HG03139 (cell line): ENCODE results near the gene SLC16A5.
"Not testable (repeated sequence)": the region's sequence is repeated elsewhere in the genome, so short reads cannot be mapped to it uniquely, and the experiment has no call there.

Experiments used
- ATAC-seq: cut with Tn5 transposase; IDR thresholded peaks from one replicate; pipeline ENCODE4 v1.9.1; 2021; ENCODE audit not compliant: unreplicated experiment

SLC16A5 gene

DNA sequence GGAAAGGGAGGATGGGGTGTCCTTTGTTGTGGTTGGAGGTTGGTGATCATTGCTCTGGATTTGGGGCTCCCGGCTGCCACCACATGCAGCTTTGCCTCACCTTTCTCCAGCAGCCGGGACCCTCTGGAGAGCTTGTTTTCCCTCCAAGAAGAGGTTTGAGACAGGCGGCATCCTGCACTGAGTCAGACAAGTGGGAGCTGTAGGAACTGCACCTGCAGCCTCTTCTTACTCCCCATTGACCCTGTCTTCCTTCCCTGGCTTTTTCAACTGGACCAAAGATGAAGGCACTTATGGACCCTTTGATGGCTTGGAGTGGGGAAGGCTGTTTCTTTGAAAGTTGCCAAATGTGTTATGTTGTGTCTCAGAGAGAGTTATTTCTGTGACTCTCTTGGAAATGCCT is 24.1 kb upstream of the SLC16A5 start:
- no peak for ATAC-seq

DNA sequence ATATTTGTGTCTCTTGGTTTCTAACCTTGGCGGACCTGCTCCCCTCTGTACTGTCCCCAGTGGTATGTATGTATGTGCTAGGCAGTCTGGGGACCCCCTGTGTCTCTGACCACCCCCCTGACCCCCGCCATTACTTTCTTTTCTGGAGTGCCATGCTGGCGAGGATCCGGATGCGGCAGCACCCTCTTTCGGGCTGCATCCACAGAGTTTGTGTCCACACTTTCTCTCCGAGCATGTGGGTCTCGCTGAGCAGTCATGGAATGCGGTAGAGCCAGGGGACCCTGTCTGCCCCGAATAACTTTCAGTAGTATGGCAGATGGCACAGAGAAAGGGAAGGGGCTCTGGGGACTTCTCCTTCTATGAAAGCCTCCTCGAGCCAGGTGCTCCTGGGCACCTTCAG is 23.7 kb upstream of the SLC16A5 start:
- no peak for ATAC-seq

DNA sequence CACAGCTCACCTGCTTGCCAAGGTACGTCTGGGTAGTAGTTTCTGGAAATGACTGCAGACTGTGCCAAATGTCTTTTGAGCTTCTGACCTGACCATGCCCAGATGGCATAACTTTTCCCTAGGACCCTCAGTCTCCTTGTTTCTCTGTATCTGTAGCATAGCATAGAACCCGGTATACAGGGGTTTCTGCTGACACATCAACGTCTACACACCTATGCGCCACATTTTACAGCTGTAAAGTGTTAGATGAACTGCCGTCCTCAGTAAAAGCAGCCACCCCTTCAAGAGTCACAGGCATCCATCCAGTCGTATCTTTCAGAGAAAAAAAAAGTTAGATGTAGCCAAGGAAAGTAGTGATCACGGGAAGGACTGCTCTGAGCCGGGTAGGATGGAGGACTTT is 23.3 kb upstream of the SLC16A5 start:
- ATAC-seq: no peak

DNA sequence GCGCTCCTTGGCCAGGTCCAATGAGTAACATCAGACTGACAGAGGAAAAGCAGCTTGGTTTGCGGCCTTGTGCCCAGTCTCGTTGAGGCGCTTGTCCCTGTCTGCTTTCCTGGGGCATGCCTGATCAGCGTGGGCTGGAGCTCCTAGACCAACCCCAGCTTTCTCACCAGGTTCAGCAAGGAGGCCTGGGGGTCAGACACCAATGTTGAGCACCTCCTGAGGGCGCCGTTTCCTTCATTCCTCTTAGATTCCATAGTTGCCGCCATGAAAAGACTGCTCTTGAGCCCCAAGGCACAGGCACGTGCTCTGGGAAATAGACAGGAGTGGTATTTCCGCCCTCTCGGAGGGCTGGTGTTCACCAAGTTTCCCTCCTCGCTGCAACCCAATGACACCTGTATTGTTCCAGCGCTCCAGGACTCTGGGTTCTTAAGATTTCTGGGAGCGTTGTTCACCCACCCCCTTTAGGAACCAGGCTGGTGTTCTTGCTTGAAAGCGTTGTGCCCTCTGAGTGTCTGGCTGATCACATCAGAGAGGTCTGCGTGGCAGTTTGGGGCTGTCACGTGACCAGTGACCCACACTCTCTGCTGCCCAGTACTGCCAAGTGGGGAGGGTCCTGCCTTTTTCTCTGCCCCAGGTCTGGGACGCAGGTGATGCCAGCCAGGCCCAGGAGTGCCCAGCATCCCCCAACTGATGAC is 22.7 kb upstream of the SLC16A5 start:
- no peak for ATAC-seq

DNA sequence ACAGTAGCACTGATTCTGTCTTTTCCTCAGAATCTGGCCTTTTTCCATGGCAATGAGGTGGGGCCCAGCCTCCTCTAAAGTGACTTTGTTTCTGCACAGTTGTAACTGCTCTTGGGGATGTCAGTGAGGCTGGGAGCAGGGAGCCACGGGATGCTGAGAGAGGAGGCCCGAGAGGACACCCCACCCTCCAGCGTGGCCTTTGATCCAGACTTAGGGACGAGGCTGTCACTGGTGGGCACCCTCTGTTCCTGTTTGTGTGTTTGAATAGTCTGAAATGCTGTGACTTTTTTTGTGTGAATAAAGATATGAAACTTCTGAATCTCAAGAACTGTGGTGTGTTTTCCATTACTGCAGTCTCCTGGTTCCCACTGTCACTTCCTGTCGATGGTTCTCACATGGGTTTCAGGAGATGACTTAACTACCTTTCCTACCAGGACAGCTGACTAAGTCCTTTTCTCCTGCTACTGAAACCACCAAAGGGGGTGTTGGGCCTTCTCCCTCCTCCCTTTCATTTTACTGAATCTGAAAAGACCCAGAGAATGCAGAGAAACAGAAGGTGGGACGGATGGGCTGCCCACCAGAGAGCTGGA is 22.1 kb upstream of the SLC16A5 start:
- ATAC-seq: no peak

DNA sequence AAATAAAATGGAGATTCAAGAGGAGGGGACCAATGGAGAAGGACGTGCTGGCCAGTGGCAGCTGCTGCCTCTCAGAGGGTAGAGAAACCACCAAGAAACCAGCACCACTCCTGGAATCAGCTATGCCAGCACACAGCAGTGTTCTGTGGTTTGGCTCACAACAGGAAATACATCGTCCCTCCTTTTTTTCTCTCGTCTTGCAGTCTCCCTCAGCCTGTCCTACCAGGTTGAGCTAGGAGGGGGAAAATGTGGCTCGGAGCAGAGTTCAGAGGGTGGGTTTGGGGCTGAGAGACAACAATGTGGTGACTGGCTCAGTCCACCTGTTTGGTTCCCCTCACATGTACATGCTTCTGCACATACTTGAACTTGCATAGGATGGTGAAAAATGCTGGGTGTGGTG is 19.9 kb upstream of the SLC16A5 start:
- ATAC-seq: no peak

DNA sequence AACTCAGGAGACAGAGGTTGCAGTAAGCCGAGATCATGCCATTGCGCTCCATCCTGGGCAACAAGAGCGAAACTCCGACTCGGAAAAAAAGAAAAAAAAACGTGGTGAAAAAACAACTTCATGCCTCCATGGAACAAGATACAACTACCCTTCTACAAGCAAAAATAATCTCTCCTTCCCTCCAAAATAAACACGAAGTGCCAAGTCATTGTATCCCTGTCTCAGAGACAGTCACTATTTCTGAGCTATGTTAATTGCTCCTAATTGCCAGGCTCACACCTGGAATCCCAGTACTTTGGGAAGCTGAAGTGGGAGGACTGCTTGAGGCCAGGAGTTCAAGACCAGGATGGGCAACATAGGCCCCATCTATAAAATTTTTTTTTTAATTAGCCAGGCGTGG is 19.0 kb upstream of the SLC16A5 start:
- no peak for ATAC-seq

DNA sequence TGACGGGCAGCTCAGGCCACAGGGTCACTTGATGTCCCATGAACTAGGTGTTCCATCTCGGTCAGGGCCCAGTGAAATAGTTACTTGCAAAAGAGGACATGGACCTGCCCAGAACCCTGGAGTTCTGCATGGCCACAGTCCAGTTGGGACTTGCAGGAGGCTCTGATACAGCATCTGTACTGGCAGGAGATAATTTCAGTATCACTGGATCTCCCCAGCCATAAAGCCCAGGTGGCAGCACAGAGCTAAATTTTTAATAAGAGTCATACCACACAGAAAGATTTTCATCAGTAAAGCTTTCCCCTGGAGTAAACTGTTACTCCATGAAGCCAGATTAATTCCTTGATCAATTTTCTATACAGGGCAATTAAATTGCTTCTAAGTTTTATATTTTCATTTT is 18.0 kb upstream of the SLC16A5 start:
- no peak for ATAC-seq

DNA sequence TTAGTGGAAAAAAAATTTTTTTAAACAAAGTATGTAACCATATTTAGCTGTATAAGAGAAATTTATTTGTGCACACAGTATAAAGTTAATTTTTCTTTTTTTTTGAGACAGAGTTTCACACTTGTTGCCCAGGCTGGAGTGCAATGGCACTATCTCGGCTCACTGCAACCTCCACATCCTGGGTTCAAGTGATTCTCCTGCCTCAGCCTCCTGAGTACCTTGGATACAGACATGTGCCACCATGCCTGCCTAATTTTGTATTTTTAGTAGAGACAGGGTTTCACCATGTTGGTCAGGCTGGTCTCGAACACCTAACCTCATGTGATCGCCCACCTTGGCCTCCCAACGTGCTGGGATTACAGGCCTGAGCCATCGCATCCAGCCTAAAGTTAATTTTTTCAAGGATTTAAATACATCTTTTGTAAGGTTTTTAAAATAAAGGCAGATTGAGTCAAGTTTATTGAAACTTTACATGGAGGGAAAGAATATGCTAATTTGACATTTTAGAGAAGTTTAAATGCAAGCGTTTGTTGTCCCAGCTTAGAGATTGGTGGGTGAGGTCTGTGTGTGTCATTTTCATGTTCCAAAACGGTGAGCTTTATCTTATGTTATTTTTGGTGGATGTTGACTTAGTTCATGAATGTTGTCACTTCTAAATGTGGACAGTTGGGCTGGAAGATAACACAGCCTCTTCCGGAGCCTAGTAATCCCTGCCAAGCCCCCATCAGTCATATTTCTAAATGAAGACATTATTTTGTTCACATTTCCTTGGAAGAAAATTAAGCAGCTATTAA is 16.1 kb upstream of the SLC16A5 start:
- not testable (repeated sequence) for ATAC-seq

DNA sequence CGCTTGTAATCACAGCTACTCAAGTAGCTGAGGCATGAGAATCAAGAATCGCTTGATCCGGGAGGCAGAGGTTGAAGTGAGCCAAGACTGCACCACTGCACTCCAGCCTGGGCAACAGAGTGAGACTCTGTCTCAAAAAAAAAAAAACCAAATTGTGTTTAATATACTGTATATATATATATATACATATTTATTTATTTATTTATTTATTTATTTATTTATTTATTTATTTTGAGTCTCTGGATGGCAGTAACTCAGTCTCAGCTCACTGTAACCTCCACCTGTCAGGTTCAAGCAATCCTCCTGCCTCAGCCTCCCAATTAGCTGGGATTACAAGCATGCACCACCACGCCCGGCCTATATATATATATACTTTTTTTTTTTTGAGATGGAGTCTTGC is 14.8 kb upstream of the SLC16A5 start:
- ATAC-seq: not testable (repeated sequence)

DNA sequence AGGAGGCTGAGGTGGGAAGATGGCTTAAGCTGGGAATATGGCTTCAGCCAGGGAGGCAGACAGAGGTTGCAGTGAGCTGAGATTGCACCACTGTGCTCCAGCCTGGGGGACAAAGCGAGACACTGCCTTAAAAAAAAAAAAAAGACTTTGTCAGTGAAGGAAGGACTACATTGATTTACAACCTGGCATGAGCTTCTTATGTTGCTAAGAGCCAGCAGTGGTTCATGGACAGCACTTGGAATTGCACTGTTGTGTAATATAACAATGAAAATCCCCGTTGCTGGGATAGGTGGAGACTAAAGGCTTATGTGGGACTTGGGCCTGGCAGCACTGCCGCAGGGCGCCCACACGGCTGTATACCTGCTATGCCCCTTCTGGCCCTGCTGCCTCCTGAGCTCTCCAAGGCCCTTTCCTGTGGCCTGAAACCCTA is 14.1 kb upstream of the SLC16A5 start:
- no peak for ATAC-seq

DNA sequence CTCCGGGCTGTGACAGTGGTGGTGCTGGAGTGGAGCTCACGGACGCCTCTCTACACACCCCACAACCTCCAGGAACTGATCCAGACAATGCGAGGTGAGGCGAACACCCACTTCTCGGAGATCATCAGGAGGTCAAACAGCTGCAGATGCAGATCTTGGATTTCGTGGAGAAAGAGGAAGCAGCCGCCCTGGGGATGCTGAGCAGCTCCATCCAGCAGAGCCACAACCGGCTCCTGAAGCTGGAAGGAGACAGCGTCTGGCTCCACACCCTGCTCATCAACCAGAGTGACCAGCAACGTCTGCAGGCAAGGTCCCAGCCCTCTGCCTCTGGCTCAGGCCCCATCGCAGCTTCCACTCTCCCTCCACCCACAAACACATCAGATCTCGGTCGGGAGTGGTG is 13.2 kb upstream of the SLC16A5 start:
- ATAC-seq: no peak

DNA sequence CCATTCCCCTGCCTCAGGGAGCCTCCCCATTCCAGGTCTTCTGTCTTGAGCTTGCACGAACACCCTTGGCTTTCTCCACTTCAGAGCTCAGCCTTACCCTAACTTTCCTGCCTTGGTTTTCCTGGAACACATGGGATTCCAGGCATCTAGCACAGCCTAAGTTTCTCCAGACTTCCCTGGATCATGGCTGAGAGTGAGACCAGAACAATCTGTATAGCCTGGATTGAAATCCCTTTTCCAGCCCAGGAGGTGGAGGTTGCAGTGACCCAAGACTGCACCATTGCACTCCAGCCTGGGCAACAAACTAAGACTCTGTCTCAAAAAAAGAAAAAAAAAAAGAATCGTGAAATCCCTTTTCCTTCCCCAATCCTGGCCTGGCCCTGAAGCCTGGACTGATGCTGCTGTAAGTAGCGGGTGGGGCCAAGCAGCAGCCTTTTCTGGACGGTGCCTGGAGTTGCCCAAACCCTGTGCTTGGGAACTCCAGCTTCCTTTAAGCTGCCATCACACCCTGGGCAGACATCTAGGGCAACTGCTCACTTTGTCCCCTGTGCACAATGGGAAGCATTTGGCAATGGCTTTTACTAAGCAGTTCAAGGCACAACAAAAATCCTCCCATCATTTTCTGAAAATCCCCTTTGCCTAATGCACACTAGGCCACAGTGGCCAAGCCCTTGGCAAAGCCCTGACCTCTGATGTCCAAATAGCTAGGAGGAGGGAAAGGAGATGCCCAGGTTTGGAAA is 12.0 kb upstream of the SLC16A5 start:
- ATAC-seq: no peak

DNA sequence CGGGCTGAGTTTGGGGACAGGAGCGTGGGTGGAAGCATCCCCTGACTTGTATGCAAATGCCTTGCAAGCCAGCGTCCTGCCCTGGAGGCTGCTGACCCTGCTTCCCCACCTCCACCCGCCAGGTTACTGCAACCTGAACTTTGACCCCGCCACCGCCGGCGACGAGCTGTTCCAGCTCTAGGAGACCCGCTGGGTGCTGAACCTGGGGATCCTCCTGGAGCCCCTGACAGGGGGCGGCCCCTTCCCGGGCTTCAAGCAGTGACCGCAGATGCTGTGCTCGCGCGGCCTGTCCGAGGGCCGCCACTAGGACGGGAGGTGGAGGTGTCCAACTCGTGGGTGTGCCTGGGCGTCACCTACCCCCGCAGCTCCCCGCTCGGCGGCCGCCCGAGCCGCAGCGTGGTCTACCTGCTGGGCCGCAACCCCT is 10.7 kb upstream of the SLC16A5 start:
- ATAC-seq: no peak

DNA sequence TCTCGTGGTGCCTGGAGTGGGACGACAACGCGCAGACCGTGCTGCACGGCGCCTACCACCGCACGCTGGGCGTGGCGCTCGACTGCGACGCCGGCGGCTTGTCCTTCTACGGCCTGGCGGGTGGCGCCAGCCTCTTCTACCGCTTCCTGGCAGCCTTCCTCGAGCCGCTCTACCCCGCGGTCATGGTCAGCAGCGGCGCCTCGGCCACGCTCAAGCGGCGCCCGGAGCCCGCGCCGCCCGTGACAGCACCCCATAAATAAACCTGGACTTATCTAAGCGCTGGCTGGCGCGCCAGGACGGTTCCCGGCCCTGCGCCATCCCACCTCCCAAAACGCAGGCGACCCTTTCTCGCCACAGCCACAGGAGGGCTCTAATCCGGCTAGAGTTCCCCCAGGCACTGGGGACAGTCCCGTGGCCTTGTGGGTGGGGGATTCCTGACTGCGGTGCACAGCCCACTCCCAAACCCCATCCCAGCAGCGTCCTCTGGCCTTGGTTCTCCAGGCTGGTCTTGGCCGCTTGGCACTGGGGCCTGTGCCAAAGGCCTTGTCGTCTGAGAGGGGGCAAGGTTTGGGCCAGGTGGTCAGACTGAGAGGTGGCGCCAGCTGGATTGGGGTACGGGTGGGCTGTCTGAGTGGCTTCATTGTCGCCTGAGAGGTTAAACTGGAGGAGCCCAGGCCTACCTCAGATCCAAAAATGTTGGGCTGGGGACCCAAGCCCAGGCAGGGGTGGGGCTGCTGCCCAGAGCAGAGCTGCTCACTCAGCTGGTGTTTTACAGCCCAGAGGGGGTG is 10.1 kb upstream of the SLC16A5 start:
- no peak for ATAC-seq

DNA sequence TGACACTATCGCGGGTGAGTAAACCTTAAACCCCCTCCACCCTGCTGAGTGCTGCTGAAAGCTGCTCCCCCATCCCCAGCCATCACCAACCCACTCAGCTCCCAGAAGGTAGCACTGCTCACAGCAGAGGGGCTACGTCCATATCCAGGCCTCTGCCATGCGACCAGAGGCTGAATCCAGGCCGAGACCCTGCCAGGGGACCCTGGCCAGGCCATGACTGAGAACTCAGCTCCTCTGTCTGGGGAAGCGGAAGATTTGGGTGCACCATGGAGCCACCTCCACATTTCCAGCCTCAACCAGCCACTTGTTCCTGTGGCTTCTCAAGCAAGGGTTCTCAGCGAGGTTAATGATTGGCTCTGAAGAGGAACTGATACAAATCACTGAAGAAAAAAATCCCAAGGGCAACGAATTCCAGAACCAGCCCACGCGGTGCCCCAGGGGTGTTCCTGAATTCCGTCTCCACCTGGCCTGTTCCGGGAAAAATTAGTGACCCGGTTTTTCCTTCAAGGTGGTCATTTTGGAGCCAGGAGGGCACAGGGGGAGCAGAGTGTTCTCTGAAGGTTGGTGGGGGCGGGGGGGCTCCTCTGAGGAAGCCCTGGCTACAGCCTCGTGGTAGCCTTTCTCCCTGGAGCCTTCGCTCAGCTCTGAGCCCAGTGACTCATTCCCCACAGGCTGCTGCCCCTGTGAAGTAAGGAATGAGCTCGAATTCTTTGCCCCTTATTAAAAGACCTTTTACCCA is 9.3 kb upstream of the SLC16A5 start:
- ATAC-seq: no peak

DNA sequence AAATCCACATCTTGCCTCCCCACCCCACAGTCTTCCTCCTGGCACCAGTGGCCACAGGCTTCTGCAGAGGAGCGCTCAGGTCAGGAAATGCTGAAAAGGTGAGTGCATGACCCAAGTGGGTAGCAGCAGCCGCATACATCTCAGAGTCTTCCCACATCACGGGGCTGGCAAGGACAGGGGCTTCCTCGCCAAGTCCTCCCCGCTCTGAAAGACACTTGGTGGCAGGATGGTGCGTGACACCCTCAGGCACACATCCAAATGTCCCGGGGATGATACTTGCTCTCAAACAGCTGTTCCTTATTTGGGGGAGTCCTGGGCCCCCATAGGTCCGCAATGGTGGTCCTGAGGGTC is 8.8 kb upstream of the SLC16A5 start:
- no peak for ATAC-seq

DNA sequence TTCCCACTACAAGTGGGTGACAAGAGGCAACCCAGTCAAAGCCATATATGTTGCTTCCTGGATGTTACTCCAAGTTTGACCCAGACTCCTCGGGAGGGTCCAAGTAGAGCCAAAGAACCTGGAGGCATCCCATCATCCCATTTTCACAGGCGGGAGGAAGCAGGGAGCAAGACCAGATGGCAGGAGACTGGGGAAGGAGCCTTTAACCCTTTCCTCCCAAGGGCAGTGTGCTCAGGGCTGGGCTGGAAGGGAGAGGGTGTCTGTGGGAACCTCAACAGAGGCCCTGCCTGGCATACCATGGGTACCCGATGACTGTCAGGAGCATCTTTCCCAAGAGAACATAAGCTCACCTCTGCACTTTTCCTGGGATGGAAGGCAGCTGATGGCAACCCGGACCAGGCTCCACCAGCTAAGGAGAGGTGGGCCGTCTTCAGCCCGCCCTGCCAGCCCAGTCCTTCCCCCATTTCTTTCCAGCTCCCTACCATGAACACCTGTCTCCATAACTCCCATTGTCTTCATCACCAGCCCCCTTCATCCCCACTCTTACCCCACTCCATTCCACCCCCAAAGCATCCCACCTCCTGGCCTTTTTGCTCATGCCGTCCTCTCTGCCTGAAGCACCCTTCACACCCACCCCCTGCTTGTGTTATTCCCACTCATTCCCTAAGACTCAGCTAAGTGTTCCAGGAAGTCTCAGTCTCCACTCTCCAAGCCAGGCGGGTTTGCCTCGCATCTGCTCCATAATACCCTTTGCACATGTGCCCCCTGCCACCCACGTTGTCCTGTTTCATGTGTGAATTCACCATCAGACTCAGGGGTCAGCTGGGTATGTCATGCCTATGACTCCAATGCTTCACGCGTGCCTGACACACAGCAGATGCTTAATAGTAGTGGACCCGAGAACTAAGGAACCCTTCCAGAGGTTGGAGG is 5.9 kb upstream of the SLC16A5 start:
- no peak for ATAC-seq

DNA sequence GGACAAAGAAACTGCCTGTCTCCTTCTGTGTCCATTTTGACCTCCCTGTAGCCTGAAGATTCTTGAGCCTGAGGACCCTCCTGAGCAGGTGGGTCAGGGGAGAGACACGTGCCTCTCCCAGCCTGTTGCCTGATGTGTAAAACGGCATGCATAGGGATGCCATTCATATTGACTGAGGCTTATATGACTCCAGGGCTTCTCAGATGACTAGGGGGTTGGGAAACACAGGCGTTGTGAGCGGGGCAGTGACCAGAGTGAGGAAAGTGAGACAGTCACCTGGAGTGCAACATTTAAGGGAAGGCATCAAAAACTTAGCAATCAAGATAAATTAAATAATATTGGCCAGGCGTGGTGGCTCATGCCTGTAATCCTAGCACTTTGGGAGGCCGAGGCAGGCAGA is 5.1 kb upstream of the SLC16A5 start:
- ATAC-seq: no peak
